ENCODE measurements around the gene DNAH17. TPM values are rescaled to one million over a fixed set of nuclear protein-coding genes. Genes with fewer than 3 reads are reported as not detected.

The DNAH17 gene
- polyA plus RNA-seq, 1 of the 3 experiments (the other 2 are of a cell fraction) = not detected

GRCh38 chr17:78547035-78547434 is 30.2 kb downstream of the DNAH17 start:
- POLR2A ChIA-PET = no interaction called here
- peaks cover 10% of the 10 kb centered on the region for H3K9me3 ChIP-seq
- no peaks in the 10 kb centered on the region for H3K27me3 ChIP-seq (ENCODE audit: insufficient read depth)
- no peak overlapping the region for H3K4me2 ChIP-seq
- no peak for DNase-seq
- no peak overlapping the region for H3K27ac ChIP-seq (ENCODE audit: low read depth in 2 of 2, low read length in 1 of 2)
- no peak overlapping the region for H3K4me3 ChIP-seq (ENCODE audit: low read depth in 2 of 2, low read length in 1 of 2)
- H2AFZ ChIP-seq (ENCODE audit: low read depth) = no peak overlapping the region
- TF ChIP-seq REST (IDR thresholded peaks at IDR 0.05; ENCODE audit: low read depth, low read length) = no peak
- no peak for TF ChIP-seq PBX3 (IDR thresholded peaks at IDR 0.05)
- TF ChIP-seq RAD21 (IDR thresholded peaks at IDR 0.05; ENCODE audit: low read length) = no peak
- TF ChIP-seq YY1 (IDR thresholded peaks at IDR 0.05; ENCODE audit: low read depth) = no peak
- TF ChIP-seq POLR2AphosphoS5 (IDR thresholded peaks at IDR 0.05; ENCODE audit: low read depth, low read length) = no peak
- TF ChIP-seq, protein P1, sequence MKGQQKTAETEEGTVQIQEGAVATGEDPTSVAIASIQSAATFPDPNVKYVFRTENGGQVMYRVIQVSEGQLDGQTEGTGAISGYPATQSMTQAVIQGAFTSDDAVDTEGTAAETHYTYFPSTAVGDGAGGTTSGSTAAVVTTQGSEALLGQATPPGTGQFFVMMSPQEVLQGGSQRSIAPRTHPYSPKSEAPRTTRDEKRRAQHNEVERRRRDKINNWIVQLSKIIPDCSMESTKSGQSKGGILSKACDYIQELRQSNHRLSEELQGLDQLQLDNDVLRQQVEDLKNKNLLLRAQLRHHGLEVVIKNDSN (IDR thresholded peaks at IDR 0.05; ENCODE audit: borderline replicate concordance, low read depth) = no peak
- no peak for TF ChIP-seq SMC3 (IDR thresholded peaks at IDR 0.05; ENCODE audit: low read depth, low read length)
- no peak for TF ChIP-seq EP300 (IDR thresholded peaks at IDR 0.05; ENCODE audit: borderline replicate concordance in 1 of 2, low read depth in 1 of 2, low read length in 1 of 2)
- TF ChIP-seq MXI1 (IDR thresholded peaks at IDR 0.05; ENCODE audit: low read depth, low read length) = no peak
- no peak for TF ChIP-seq MEF2A (IDR thresholded peaks at IDR 0.05; ENCODE audit: borderline replicate concordance, low read depth)
- no peak for TF ChIP-seq FOXJ3 (CRISPR knock-in tag; IDR thresholded peaks at IDR 0.05)
- TF ChIP-seq JUND (IDR thresholded peaks at IDR 0.05) = no peak
- no peak for TF ChIP-seq FOSL2 (IDR thresholded peaks at IDR 0.05; ENCODE audit: borderline replicate concordance, low read depth)
- TF ChIP-seq USF2 (IDR thresholded peaks at IDR 0.05; ENCODE audit: borderline replicate concordance, low read depth, low read length) = no peak
- H3K9me2 ChIP-seq = no peaks in the 10 kb centered on the region
- no peaks in the 10 kb centered on the region for H3K36me3 ChIP-seq (replicated peaks in 1 of 2; ENCODE audit: control insufficient read depth in 1 of 2, insufficient read depth in 2 of 2, low read length in 1 of 2)
- no peaks in the 10 kb centered on the region for H4K20me1 ChIP-seq (ENCODE audit: insufficient read depth)
- no peaks in the 10 kb centered on the region for H3K79me2 ChIP-seq (ENCODE audit: insufficient read depth)
- no peak overlapping the region for H3K9ac ChIP-seq
- 38% methylated on average over 1 of the region's 1 CpG for WGBS (ENCODE audit: low lambda C conversion rate)
- H3F3A ChIP-seq (replicated peaks; ENCODE audit: insufficient read depth) = no peaks in the 10 kb centered on the region
- no peaks in the 10 kb centered on the region for H3K4me1 ChIP-seq (ENCODE audit: control insufficient read depth in 1 of 2, insufficient read depth in 2 of 2, low read depth in 1 of 2, low read length in 1 of 2)
- CTCF ChIA-PET = interaction anchor here (0.7 to 1.6 kb wide), 3 partner anchors 19 to 162 kb away, joined by 3 to 5 read pairs (median 3); no protein-coding TSS in a partner anchor

Measured in SK-N-SH (cell line).